K562 (cell line): ENCODE measurements around the gene NOM1. TPM values are rescaled to one million over a fixed set of nuclear protein-coding genes. Genes with fewer than 3 reads are reported as not detected.

Source experiments
- FOXP1 ChIP-seq: sonication (generic); formaldehyde crosslinking; IDR thresholded peaks from 2 replicates; pipeline ENCODE4 v1.8.0; 2022; ENCODE audit warnings: mild to moderate bottlenecking, missing genetic modification reagents
- L3MBTL2 ChIP-seq: fragments of 450-650 bp; IDR thresholded peaks from 2 replicates; pipeline ENCODE4 v1.6.1; 2016; ENCODE audit warnings: mild to moderate bottlenecking, moderate library complexity
- MTF1 ChIP-seq: fragments of 250-450 bp; sonication (Bioruptor Pico); IDR thresholded peaks from 2 replicates; pipeline ENCODE4 v1.9.0; 2021; ENCODE audit warnings: moderate library complexity, mild to moderate bottlenecking, inconsistent platforms, borderline replicate concordance
- NEUROD1 ChIP-seq: fragments of 150-350 bp; IDR thresholded peaks from 2 replicates; pipeline ENCODE4 v1.6.1; 2014; ENCODE audit warnings: borderline replicate concordance, low read length, low read depth; ENCODE audit not compliant: partially characterized antibody
- RERE ChIP-seq: sonication (generic); formaldehyde crosslinking; IDR thresholded peaks from 2 replicates; pipeline ENCODE4 v1.8.0; 2023; ENCODE audit warnings: missing genetic modification reagents, mild to moderate bottlenecking, borderline replicate concordance
- SMAD4 ChIP-seq: fragments of 250-450 bp; sonication (Bioruptor Pico); conservative IDR thresholded peaks from 2 replicates; pipeline ENCODE4 v1.8.0; 2021; ENCODE audit warnings: inconsistent platforms, mild to moderate bottlenecking, moderate library complexity
- SNIP1 ChIP-seq: fragments of 450-650 bp; IDR thresholded peaks from 2 replicates; pipeline ENCODE4 v1.7.1; 2017; ENCODE audit warnings: low read depth, mild to moderate bottlenecking
- ZBTB17 ChIP-seq: fragments of 450-650 bp; formaldehyde crosslinking; IDR thresholded peaks from 2 replicates; pipeline ENCODE4 v1.4.0; 2020; ENCODE audit warnings: mild to moderate bottlenecking
- ZC3H11A ChIP-seq: IDR thresholded peaks from 2 replicates; pipeline ENCODE4 v1.6.1; 2012; ENCODE audit warnings: low read depth, low read length, improper control_type of control experiment
- ZFP91 ChIP-seq: sonication (generic); formaldehyde crosslinking; IDR thresholded peaks from 2 replicates; pipeline ENCODE4 v1.8.0; 2022; ENCODE audit warnings: mild to moderate bottlenecking, missing genetic modification reagents
- polyA plus RNA-seq, 8 experiments: library from polyadenylated mRNA; depleted of rRNA in 4 of 8; stranded (reverse) in 5 of 8; unstranded in 3 of 8; fragments of >200 nt; fragmentation: Nextera tagmentation in 2 of 8; fragmentation: Illumina TruSeq in 1 of 8; extraction: Ambion mirVana in 2 of 8; extraction: Trizol in 1 of 8; gene quantifications; 2 replicates each; pipeline versions ENCODE4 v1.2.1 to v1.2.3, GENCODE V29; 2011 to 2014; ENCODE audit warnings: inconsistent platforms in 1 of 8, missing spikeins in 1 of 8
- total RNA-seq, 7 experiments: library from RNA; depleted of rRNA in 6 of 7; stranded (reverse); fragments of >200 nt in 6 of 7; fragmentation: Illumina TruSeq in 2 of 7; extraction: Trizol in 2 of 7; gene quantifications; 2 replicates each; pipeline versions ENCODE4 v1.2.1 to v1.2.3, GENCODE V29; 2011 to 2021; ENCODE audit warnings: low replicate concordance in 1 of 7
- TF ChIP-seq, protein P1 (sequence below): fragments of 250-450 bp; sonication (Bioruptor Pico); IDR thresholded peaks from 2 replicates; pipeline ENCODE4 v1.5.0; 2022; ENCODE audit warnings: mild to moderate bottlenecking
- TF ChIP-seq, protein P2 (sequence below): fragments of 250-450 bp; sonication (Bioruptor Pico); IDR thresholded peaks from 2 replicates; pipeline ENCODE4 v1.8.0; 2021; ENCODE audit warnings: moderate library complexity, mild to moderate bottlenecking, inconsistent platforms
- TF ChIP-seq, protein P3 (sequence below): fragments of 200-800 bp; sonication (Bioruptor generic); IDR thresholded peaks from 2 replicates; pipeline ENCODE4 v1.6.1; 2017; ENCODE audit warnings: missing genetic modification characterization, missing compliant biosample characterization

NOM1 gene
- total and polyA plus RNA-seq, 9 of the 15 experiments (the other 6 are each of a cell fraction or from before 2014, with no cell fraction given), result 6.8 to 47.3 (median 37.4) TPM

DNA sequence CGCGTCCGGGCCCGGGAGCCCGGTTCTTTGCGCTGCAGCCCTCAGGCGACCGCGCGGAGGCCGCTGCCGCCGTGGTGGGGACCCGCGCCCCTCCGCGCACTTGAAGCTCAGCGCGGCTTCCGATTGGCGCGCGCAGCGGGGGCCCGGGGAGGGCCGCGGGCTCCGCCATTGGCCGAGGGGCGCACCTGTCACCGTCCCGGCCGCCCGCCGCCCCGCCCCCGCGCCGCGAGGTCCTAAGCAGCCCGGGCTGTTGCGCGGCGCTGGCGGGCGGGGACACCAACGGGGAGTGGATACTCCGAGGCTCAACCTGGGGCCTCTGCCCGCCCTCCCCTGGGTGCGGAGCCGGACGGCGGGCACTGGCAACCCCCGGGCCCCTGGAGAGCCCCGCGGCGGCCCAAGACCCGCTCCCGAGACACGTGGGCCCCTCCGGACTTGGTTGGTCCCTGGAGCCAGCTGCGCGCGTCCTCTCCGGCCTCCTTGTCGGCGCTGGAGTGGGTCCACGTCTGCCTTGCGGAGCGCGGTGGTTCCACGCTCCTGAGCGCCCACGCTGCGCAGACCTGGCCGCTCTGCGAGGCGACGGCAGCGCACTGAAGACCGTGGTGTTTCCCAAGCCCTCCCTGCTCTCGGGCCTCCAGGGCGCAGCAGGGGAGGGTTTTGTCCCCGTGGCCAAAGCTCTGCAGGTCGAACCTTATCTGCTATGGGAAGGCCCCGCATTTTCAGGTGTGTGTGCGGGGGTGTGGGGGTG is 61.2 kb downstream of the NOM1 start, which contains the start of gene MNX1 (continued):
- TF ChIP-seq, protein P1, sequence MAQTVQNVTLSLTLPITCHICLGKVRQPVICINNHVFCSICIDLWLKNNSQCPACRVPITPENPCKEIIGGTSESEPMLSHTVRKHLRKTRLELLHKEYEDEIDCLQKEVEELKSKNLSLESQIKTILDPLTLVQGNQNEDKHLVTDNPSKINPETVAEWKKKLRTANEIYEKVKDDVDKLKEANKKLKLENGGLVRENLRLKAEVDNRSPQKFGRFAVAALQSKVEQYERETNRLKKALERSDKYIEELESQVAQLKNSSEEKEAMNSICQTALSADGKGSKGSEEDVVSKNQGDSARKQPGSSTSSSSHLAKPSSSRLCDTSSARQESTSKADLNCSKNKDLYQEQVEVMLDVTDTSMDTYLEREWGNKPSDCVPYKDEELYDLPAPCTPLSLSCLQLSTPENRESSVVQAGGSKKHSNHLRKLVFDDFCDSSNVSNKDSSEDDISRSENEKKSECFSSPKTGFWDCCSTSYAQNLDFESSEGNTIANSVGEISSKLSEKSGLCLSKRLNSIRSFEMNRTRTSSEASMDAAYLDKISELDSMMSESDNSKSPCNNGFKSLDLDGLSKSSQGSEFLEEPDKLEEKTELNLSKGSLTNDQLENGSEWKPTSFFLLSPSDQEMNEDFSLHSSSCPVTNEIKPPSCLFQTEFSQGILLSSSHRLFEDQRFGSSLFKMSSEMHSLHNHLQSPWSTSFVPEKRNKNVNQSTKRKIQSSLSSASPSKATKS (CRISPR knock-in tag), result no peak
- TF ChIP-seq L3MBTL2, result peak; percentile 82
- no peak for TF ChIP-seq ZC3H11A
- TF ChIP-seq, protein P2, sequence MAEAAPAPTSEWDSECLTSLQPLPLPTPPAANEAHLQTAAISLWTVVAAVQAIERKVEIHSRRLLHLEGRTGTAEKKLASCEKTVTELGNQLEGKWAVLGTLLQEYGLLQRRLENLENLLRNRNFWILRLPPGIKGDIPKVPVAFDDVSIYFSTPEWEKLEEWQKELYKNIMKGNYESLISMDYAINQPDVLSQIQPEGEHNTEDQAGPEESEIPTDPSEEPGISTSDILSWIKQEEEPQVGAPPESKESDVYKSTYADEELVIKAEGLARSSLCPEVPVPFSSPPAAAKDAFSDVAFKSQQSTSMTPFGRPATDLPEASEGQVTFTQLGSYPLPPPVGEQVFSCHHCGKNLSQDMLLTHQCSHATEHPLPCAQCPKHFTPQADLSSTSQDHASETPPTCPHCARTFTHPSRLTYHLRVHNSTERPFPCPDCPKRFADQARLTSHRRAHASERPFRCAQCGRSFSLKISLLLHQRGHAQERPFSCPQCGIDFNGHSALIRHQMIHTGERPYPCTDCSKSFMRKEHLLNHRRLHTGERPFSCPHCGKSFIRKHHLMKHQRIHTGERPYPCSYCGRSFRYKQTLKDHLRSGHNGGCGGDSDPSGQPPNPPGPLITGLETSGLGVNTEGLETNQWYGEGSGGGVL (CRISPR knock-in tag), result no peak
- peak; percentile 66 for TF ChIP-seq SMAD4
- peak; percentile 63; the same call in 1 of the 2 replicates for TF ChIP-seq FOXP1
- TF ChIP-seq ZFP91, result peak; percentile 75; the same call in 1 of the 2 replicates
- TF ChIP-seq SNIP1, result no peak
- no peak for TF ChIP-seq MTF1 (CRISPR knock-in tag)
- TF ChIP-seq, protein P3, sequence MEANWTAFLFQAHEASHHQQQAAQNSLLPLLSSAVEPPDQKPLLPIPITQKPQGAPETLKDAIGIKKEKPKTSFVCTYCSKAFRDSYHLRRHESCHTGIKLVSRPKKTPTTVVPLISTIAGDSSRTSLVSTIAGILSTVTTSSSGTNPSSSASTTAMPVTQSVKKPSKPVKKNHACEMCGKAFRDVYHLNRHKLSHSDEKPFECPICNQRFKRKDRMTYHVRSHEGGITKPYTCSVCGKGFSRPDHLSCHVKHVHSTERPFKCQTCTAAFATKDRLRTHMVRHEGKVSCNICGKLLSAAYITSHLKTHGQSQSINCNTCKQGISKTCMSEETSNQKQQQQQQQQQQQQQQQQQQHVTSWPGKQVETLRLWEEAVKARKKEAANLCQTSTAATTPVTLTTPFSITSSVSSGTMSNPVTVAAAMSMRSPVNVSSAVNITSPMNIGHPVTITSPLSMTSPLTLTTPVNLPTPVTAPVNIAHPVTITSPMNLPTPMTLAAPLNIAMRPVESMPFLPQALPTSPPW (CRISPR knock-in tag), result peak; percentile 98
- peak; percentile 68 for TF ChIP-seq NEUROD1
- peak; percentile 56; the same call in 1 of the 2 replicates for TF ChIP-seq ZBTB17
- TF ChIP-seq RERE, result no peak
